LNCaP clone FGC (cell line): Measurements from ENCODE around the gene IFIT3.

ENCODE experiments used
- DNase-seq: peaks from one replicate; pipeline ENCODE4 v3.0.0-alpha.2; 2011; ENCODE audit warnings: low read depth
- H3K4me3 ChIP-seq: 2 replicates; pipeline ENCODE4 v1.5.1; 2011; ENCODE audit warnings: mild to moderate bottlenecking, low read depth, low read length, control low read depth
- CTCF ChIP-seq: IDR thresholded peaks from 2 replicates; pipeline ENCODE4 v1.5.1; 2012; ENCODE audit warnings: mild to moderate bottlenecking; ENCODE audit not compliant: control insufficient read depth, insufficient read depth; ENCODE audit errors: extremely low read depth

IFIT3 gene

GRCh38 chr10:89338713-89339112 lies 10.9 kb downstream of the IFIT3 start:
- no peak for DNase-seq
- H3K4me3 ChIP-seq: no peak overlapping the region
- no peak for TF ChIP-seq CTCF

GRCh38 chr10:89339875-89340274 lies 12.1 kb downstream of the IFIT3 start:
- no peak for TF ChIP-seq CTCF
- no peak overlapping the region for H3K4me3 ChIP-seq
- DNase-seq: no peak

- no peak overlapping the region for H3K4me3 ChIP-seq
- TF ChIP-seq CTCF: no peak
- DNase-seq: no peak
Measured at GRCh38 chr10:89341649-89342048, 13.9 kb downstream of the IFIT3 start.

- H3K4me3 ChIP-seq: peak overlapping the region; percentile 36
- no peak for TF ChIP-seq CTCF
- peak; percentile 43 for DNase-seq
Measured at GRCh38 chr10:89342206-89342958, 14.6 kb downstream of the IFIT3 start.

GRCh38 chr10:89343089-89343767 lies 15.4 kb downstream of the IFIT3 start:
- no peak for DNase-seq
- TF ChIP-seq CTCF: no peak
- no peak overlapping the region for H3K4me3 ChIP-seq

- no peak for TF ChIP-seq CTCF
- DNase-seq: no peak
Measured at GRCh38 chr10:89344156-89344555, 16.4 kb downstream of the IFIT3 start.

GRCh38 chr10:89345367-89346000 lies 17.7 kb downstream of the IFIT3 start:
- TF ChIP-seq CTCF: no peak
- DNase-seq: no peak
- no peak overlapping the region for H3K4me3 ChIP-seq

More at GRCh38 chr10:89344156-89344555, 16.4 kb downstream of the IFIT3 start:
- no peak overlapping the region for H3K4me3 ChIP-seq
